ENCODE measurements around the gene MDP1.
"Not testable (repeated sequence)": the region's sequence is repeated elsewhere in the genome, so short reads cannot be mapped to it uniquely, and the experiment has no call there.

The MDP1 gene

GRCh38 chr14:24231263-24232120, 15.6 kb upstream of the MDP1 start:
- no peak for DNase-seq (ENCODE audit: low spot score)

- DNase-seq (ENCODE audit: low spot score): no peak
These were observed 13.0 kb upstream of the MDP1 start for GRCh38 chr14:24228902-24229301.

- no peak for DNase-seq (ENCODE audit: low spot score)
These were observed 10.6 kb upstream of the MDP1 start for GRCh38 chr14:24226473-24226872.

- no peak for DNase-seq (ENCODE audit: low spot score)
These were observed 8.8 kb upstream of the MDP1 start for GRCh38 chr14:24224618-24225071.

- DNase-seq (ENCODE audit: low spot score): not testable (repeated sequence)
These were observed 7.1 kb upstream of the MDP1 start for GRCh38 chr14:24222987-24223386.

GRCh38 chr14:24219521-24219920, 3.7 kb upstream of the MDP1 start:
- DNase-seq (ENCODE audit: low spot score): no peak

- no peak for DNase-seq (ENCODE audit: low spot score)
These were observed 3.2 kb upstream of the MDP1 start for GRCh38 chr14:24219080-24219479.

GRCh38 chr14:24216876-24217275, 1.0 kb upstream of the MDP1 start:
- DNase-seq (ENCODE audit: low spot score): not testable (repeated sequence)

- DNase-seq (ENCODE audit: low spot score): no peak
These were observed 456 bp upstream of the MDP1 start for GRCh38 chr14:24216345-24216699.

GRCh38 chr14:24213866-24214662, 1.8 kb downstream of the MDP1 start:
- DNase-seq (ENCODE audit: low spot score): peak; percentile 10

GRCh38 chr14:24212924-24213865, 2.7 kb downstream of the MDP1 start, which contains the start of gene CHMP4A:
TSS of gene CHMP4A (minus strand) at chr14:24213488. CDS start at chr14:24213439, 49 bp downstream.
- DNase-seq (ENCODE audit: low spot score): peak; percentile 98

- no peak for DNase-seq (ENCODE audit: low spot score)
These were observed 4.6 kb downstream of the MDP1 start for GRCh38 chr14:24211311-24211710.

GRCh38 chr14:24207625-24208024, 8.2 kb downstream of the MDP1 start:
- no peak for DNase-seq (ENCODE audit: low spot score)

- no peak for DNase-seq (ENCODE audit: low spot score)
These were observed 8.7 kb downstream of the MDP1 start for GRCh38 chr14:24207104-24207551.

GRCh38 chr14:24206260-24207103, 9.4 kb downstream of the MDP1 start:
- DNase-seq (ENCODE audit: low spot score): no peak

GRCh38 chr14:24204163-24205146, 11.4 kb downstream of the MDP1 start:
- no peak for DNase-seq (ENCODE audit: low spot score)

GRCh38 chr14:24203249-24203886, 12.5 kb downstream of the MDP1 start:
- not testable (repeated sequence) for DNase-seq (ENCODE audit: low spot score)

- DNase-seq (ENCODE audit: low spot score): not testable (repeated sequence)
These were observed 13.3 kb downstream of the MDP1 start for GRCh38 chr14:24202538-24202937.
